ENCODE results near the gene IDH3G. TPM values are rescaled to one million over a fixed set of nuclear protein-coding genes. Genes with fewer than 3 reads are reported as not detected.
"Not testable (repeated sequence)": the region's sequence is repeated elsewhere in the genome, so short reads cannot be mapped to it uniquely, and the experiment has no call there.

The IDH3G gene
- total RNA-seq, 1 experiment from 2014 or later: 46.5 TPM

DNA sequence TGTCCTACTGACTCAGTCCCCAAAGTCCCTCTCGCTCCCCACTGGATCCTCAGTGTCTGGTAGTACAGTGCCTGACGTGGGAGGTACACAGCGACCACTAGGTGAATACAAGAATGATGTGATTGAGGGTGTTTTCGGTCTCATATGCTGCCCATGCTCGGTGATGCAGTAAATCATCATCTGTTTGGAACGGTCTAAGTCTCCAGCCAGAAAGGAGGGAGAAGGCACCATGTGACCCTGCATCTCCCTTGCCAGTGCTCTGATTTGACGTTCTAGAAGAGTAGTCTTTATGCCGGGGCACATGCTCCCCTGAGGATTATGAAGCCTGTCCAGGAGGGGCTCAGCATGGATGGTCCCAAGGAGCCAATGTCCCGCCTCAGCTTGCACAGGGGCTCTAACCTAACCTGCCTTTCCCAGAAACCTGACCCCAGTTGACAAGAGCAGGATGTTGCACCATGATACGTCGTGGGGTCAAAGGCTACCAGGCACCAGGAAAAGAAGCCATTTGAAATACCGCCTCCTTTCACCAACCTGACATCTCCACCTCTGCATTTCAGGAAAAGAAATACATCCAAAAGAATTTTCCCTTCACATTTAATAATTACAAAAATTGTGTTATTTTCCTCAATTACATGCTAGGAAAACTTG lies 43.9 kb downstream of the IDH3G start:
- peak; percentile 39 for DNase-seq
- peaks cover 18% of the 10 kb centered on the region for H3K4me1 ChIP-seq (ENCODE audit: low read length)

DNA sequence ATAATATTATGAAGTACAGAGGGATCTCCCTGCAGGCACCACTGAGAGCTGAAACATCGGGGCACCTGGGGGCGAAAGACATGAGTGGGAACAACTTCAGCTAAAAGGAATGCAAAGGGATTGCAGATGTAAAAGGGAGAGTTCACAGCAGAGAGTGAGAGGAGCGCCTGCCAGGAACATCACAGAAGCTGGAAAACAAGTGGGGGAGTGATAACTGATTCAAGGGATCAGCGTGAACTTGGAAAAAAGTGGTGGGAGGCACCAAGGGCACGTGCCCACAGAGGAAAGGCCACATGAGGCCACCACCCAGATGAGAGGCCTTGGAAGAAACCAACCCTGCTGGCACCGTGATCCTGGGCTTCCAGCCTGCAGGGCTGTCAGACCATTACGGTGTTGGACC lies 45.2 kb downstream of the IDH3G start:
- H3K27ac ChIP-seq (ENCODE audit: low read length); H3K36me3 ChIP-seq (ENCODE audit: insufficient read depth, low read length); H3K9me2 ChIP-seq (replicated peaks; ENCODE audit: insufficient read depth, low read length); H3K9me3 ChIP-seq (ENCODE audit: low read length); H3K27me3 ChIP-seq (ENCODE audit: low read length); H3K4me2 ChIP-seq (ENCODE audit: low read depth, low read length, poor library complexity, severe bottlenecking); H2AFZ ChIP-seq (ENCODE audit: low read length); H3K4me3 ChIP-seq (ENCODE audit: low read length); H4K20me1 ChIP-seq (ENCODE audit: insufficient read depth, low read depth, low read length); H3K9ac ChIP-seq (ENCODE audit: low read length); H3K79me2 ChIP-seq (ENCODE audit: low read length); DNase-seq: not testable (repeated sequence)
- H3K4me1 ChIP-seq (ENCODE audit: low read length): peaks cover 21% of the 10 kb centered on the region

More for the DNA sequence above, 43.9 kb downstream of the IDH3G start:
- no peaks in the 10 kb centered on the region for H3K79me2 ChIP-seq (ENCODE audit: low read length)
- no peaks in the 10 kb centered on the region for H3K9me2 ChIP-seq (replicated peaks; ENCODE audit: insufficient read depth, low read length)
- H3K9me3 ChIP-seq (ENCODE audit: low read length): no peaks in the 10 kb centered on the region
- H3K36me3 ChIP-seq (ENCODE audit: insufficient read depth, low read length): no peaks in the 10 kb centered on the region
- H3K4me3 ChIP-seq (ENCODE audit: low read length): 0 out of 2 replicates have a peak overlapping the region, but pooled peaks have one; percentile 25
- H2AFZ ChIP-seq (ENCODE audit: low read length): no peak overlapping the region
- peak overlapping the region; percentile 67 for H3K4me2 ChIP-seq (ENCODE audit: low read depth, low read length, poor library complexity, severe bottlenecking)
- H3K9ac ChIP-seq (ENCODE audit: low read length): peak overlapping the region; percentile 35; the same call in 1 of the 2 replicates
- 0 out of 2 replicates have a peak, but pooled peaks cover 5% of the 10 kb centered on the region for H4K20me1 ChIP-seq (ENCODE audit: insufficient read depth, low read depth, low read length)
- no peaks in the 10 kb centered on the region for H3K27me3 ChIP-seq (ENCODE audit: low read length)
- H3K27ac ChIP-seq (ENCODE audit: low read length): no peak overlapping the region

DNA sequence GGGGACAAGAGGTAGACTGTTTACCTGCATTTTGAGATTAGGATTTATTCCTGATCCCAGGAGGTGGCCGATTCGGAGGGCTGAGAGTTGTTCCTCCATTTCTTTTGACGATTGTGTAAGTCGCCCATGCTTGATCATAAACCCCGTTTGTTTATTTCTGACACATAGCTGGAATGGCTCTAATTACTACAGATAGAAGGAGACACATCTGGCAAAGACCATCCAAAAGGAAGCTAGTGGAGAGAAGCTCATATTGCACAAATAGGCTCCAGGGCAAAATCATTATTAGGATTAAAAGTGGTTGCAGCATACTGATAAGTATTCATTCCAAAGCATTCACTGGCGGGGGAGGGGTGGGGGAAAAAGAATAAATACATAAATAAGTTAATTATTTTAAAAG lies 47.2 kb downstream of the IDH3G start:
- not testable (repeated sequence) for H3K4me2 ChIP-seq (ENCODE audit: low read depth, low read length, poor library complexity, severe bottlenecking); H3K9ac ChIP-seq (ENCODE audit: low read length); H3K9me2 ChIP-seq (replicated peaks; ENCODE audit: insufficient read depth, low read length); H3K27me3 ChIP-seq (ENCODE audit: low read length); H3K79me2 ChIP-seq (ENCODE audit: low read length); H2AFZ ChIP-seq (ENCODE audit: low read length); DNase-seq; H4K20me1 ChIP-seq (ENCODE audit: insufficient read depth, low read depth, low read length); H3K4me3 ChIP-seq (ENCODE audit: low read length); H3K27ac ChIP-seq (ENCODE audit: low read length); H3K9me3 ChIP-seq (ENCODE audit: low read length); H3K36me3 ChIP-seq (ENCODE audit: insufficient read depth, low read length)
- peaks cover 37% of the 10 kb centered on the region for H3K4me1 ChIP-seq (ENCODE audit: low read length)

DNA sequence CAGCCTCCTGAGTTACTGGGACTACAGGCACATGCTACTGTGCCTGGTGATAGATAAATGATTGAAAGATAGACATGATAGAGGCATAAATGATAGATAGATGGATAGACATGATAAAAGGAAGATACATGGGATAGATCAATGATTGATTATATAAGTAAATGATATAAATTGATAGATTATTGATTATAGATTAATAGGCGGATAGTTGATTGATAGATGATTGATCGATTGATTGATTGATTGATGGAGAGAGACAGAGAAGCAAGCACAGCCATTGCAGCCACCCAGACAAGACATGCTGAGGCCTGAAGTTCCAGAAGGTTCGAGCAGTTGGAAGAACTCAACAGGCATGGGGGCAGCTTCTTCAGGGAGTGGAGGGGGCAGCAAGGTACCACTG lies 47.8 kb downstream of the IDH3G start:
- no peak overlapping the region for H3K4me3 ChIP-seq (ENCODE audit: low read length)
- no peaks in the 10 kb centered on the region for H3K36me3 ChIP-seq (ENCODE audit: insufficient read depth, low read length)
- H2AFZ ChIP-seq (ENCODE audit: low read length): no peak overlapping the region
- H3K9me2 ChIP-seq (replicated peaks; ENCODE audit: insufficient read depth, low read length): no peaks in the 10 kb centered on the region
- no peak for DNase-seq
- no peak overlapping the region for H3K4me2 ChIP-seq (ENCODE audit: low read depth, low read length, poor library complexity, severe bottlenecking)
- no peak overlapping the region for H3K27ac ChIP-seq (ENCODE audit: low read length)
- H3K27me3 ChIP-seq (ENCODE audit: low read length): no peaks in the 10 kb centered on the region
- H3K9me3 ChIP-seq (ENCODE audit: low read length): no peaks in the 10 kb centered on the region
- H3K9ac ChIP-seq (ENCODE audit: low read length): no peak overlapping the region
- peaks cover 37% of the 10 kb centered on the region for H3K4me1 ChIP-seq (ENCODE audit: low read length)
- H3K79me2 ChIP-seq (ENCODE audit: low read length): no peaks in the 10 kb centered on the region
- 0 out of 2 replicates have a peak, but pooled peaks cover 5% of the 10 kb centered on the region for H4K20me1 ChIP-seq (ENCODE audit: insufficient read depth, low read depth, low read length)

DNA sequence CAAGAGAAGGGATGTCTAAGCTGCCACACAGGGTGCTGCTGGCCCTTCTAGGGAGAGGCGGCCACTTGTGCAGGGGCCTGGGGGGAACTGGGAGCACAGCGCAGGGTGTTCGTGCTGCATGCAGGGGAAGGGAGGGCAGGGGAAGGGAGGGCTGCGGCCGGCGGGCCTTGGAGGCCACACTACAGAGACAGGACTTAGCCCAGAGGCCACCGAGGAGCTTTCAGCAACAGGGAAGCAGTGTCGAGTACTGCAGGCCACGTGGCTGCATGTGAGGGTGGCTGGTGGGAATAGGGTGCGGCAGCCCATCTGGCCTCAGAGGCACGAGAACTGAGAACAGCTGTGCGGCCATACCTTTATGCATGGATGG lies 49.1 kb downstream of the IDH3G start:
- not testable (repeated sequence) for H3K9me3 ChIP-seq (ENCODE audit: low read length); H3K27ac ChIP-seq (ENCODE audit: low read length); H3K27me3 ChIP-seq (ENCODE audit: low read length); H4K20me1 ChIP-seq (ENCODE audit: insufficient read depth, low read depth, low read length); H3K9ac ChIP-seq (ENCODE audit: low read length); H3K9me2 ChIP-seq (replicated peaks; ENCODE audit: insufficient read depth, low read length); H3K36me3 ChIP-seq (ENCODE audit: insufficient read depth, low read length); H3K79me2 ChIP-seq (ENCODE audit: low read length); H2AFZ ChIP-seq (ENCODE audit: low read length); H3K4me3 ChIP-seq (ENCODE audit: low read length); H3K4me2 ChIP-seq (ENCODE audit: low read depth, low read length, poor library complexity, severe bottlenecking)
- peak; percentile 35 for DNase-seq
- H3K4me1 ChIP-seq (ENCODE audit: low read length): peaks cover 24% of the 10 kb centered on the region

DNA sequence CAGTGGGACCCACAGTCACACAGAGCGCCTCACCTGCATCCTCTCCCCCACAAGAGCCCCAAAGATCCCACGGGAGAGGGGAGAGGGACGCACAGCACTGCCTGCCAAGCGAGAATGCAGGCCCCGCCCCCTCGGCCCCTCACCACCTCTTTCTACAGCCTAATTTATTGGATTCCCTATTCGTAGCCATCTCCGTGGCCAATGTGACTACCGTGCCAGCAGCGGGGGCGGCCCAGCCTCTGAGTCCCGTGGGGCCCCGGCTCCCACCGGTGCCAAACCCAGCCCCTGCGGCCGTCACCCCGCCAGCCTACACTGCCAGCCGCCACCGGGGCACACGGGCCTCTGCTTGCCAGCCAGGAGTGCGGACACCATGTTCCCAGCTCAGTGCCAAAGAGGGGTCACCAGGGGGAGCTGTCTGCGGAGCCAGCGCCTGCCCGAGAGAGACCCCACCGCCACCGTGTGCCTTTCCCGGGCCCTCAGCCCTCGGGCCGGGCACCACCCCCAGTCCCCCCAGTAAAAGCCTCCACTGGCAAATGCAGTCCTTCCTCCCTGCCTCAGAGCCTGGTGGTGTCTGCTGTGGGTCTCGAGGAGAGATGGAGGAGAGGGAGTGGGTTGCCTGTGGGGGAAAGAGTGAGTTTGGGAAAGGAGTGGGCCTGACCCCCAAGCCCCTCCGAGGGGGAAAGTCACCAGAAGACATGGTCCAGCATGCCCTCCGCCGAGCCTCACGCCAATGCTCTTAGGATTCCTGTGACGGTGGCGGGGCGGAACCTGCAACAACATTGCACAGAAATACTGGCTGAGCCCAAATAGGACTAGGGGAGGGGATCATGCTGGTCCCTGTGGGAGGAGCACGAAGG lies 49.7 kb downstream of the IDH3G start:
- peak overlapping the region; percentile 52; the same call in 1 of the 2 replicates for H3K9ac ChIP-seq (ENCODE audit: low read length)
- peak overlapping the region; percentile 48; the same call in 1 of the 2 replicates for H3K4me3 ChIP-seq (ENCODE audit: low read length)
- peaks cover 19% of the 10 kb centered on the region for H3K4me1 ChIP-seq (ENCODE audit: low read length)
- peak; percentile 65 for DNase-seq
- no peaks in the 10 kb centered on the region for H3K9me3 ChIP-seq (ENCODE audit: low read length)
- H3K79me2 ChIP-seq (ENCODE audit: low read length): no peaks in the 10 kb centered on the region
- H3K4me2 ChIP-seq (ENCODE audit: low read depth, low read length, poor library complexity, severe bottlenecking): peak overlapping the region; percentile 64
- no peaks in the 10 kb centered on the region for H3K9me2 ChIP-seq (replicated peaks; ENCODE audit: insufficient read depth, low read length)
- H3K27ac ChIP-seq (ENCODE audit: low read length): no peak overlapping the region
- H2AFZ ChIP-seq (ENCODE audit: low read length): no peak overlapping the region
- no peaks in the 10 kb centered on the region for H4K20me1 ChIP-seq (ENCODE audit: insufficient read depth, low read depth, low read length)
- no peaks in the 10 kb centered on the region for H3K36me3 ChIP-seq (ENCODE audit: insufficient read depth, low read length)
- no peaks in the 10 kb centered on the region for H3K27me3 ChIP-seq (ENCODE audit: low read length)

- peak overlapping the region; percentile 67 for H3K9ac ChIP-seq (ENCODE audit: low read length)
- not testable (repeated sequence) for H3K9me3 ChIP-seq (ENCODE audit: low read length); H2AFZ ChIP-seq (ENCODE audit: low read length); H3K79me2 ChIP-seq (ENCODE audit: low read length); H3K36me3 ChIP-seq (ENCODE audit: insufficient read depth, low read length); H3K9me2 ChIP-seq (replicated peaks; ENCODE audit: insufficient read depth, low read length); H3K27me3 ChIP-seq (ENCODE audit: low read length); H4K20me1 ChIP-seq (ENCODE audit: insufficient read depth, low read depth, low read length)
- H3K4me2 ChIP-seq (ENCODE audit: low read depth, low read length, poor library complexity, severe bottlenecking): peak overlapping the region; percentile 68
- DNase-seq: peak; percentile 84
- peak overlapping the region; percentile 49; the same call in 1 of the 2 replicates for H3K4me3 ChIP-seq (ENCODE audit: low read length)
- peaks cover 19% of the 10 kb centered on the region for H3K4me1 ChIP-seq (ENCODE audit: low read length)
- peak overlapping the region; percentile 60 for H3K27ac ChIP-seq (ENCODE audit: low read length)
Observed at GRCh38 chrX:153743468-153744209, 50.5 kb downstream of the IDH3G start.

Measured in Karpas-422 (cell line).